ENCODE data around the gene MRPS31. TPM values are rescaled to one million over a fixed set of nuclear protein-coding genes. Genes with fewer than 3 reads are reported as not detected.
"Not testable (repeated sequence)": the region's sequence is repeated elsewhere in the genome, so short reads cannot be mapped to it uniquely, and the experiment has no call there.

The MRPS31 gene
- total and polyA plus RNA-seq, 2 donors (not counting 1 experiment from before 2014, with no cell fraction given) = 20.5 to 34.4 TPM

DNA sequence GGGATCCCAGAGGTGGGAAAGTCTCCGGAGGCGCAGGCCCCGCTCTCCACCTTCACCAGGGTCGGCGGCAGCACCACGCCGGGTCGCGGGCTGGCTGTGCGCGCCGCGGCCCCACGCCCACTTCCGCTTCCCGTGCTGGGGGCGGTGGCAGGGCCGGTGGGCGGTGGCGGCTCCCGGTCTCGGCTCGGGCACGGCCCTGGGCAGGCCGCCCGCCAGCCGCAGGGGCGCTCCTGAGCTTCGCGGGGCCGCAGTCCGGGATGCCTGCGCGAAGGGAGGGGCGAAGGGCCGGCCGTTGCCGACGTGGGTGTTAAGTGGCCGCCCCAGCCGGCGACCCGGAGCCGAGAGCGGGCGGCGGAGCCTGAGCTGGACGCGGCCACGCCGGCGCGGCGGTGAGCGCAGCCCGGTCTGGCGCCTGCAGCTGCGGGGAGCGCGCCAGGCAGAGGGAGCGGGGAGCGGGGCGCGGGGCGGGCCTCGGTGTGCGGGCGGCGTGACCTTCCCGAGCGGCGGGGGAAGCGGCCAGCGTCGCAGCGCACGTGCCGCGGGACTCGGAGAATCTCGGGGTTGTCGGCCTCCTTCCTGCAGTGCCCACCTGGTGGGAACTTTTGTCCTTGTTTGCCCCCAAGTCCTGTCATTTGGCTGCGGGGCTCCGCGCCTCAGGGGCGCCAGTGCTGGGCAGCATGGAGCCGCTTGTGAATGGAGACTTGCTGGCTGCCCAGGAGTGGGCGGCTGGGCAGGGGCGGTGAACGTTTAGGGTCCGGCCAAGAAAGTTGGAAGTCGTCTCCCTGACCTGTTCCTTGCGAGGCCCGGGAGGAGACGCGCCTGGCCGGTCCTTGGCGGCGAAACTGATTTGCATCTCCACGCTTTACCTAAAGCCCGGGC is 18.5 kb upstream of the MRPS31 start, which contains the start of gene SLC25A15:
Gene SLC25A15, plus strand, starts transcription at position 337 of the 879 bp plus-strand sequence. CDS start 3,616 bp downstream, outside the sequence.
- no peak for TF ChIP-seq EZH2 (IDR thresholded peaks at IDR 0.05; ENCODE audit: borderline replicate concordance, insufficient read depth, low read depth, low read length, poor library complexity, severe bottlenecking)
- TF ChIP-seq CTCF (IDR thresholded peaks at IDR 0.05) = peak; percentile 19
- Histone ChIP-seq H3K4me2 (replicated peaks; ENCODE audit: low read depth, low read length, poor library complexity, severe bottlenecking) (peak within 1 kb of the TSS; percentile 95), H3K27me3 (replicated peaks in 1 of 4; ENCODE audit: control extremely low read depth in 1 of 4, control insufficient read depth in 3 of 4, insufficient read depth in 4 of 4, low read length in 3 of 4) (no peaks in the 10 kb centered on the region), H2AFZ (ENCODE audit: insufficient read depth, low read depth, low read length, poor library complexity, severe bottlenecking) (peak within 1 kb of the TSS; percentile 94), H3K36me3 (replicated peaks in 1 of 2; ENCODE audit: control extremely low read depth in 1 of 2, control insufficient read depth in 1 of 2, extremely low read depth in 1 of 2, insufficient read depth in 2 of 2, low read length in 1 of 2) (no peaks in the 10 kb centered on the region), H3K4me1 (ENCODE audit: control insufficient read depth in 2 of 2, insufficient read depth in 2 of 2, low read length in 2 of 2) (peaks cover 9 to 13% of the 10 kb centered on the region in 2 donors), H3K9ac (ENCODE audit: low read length) (peak within 1 kb of the TSS; percentile 73), H3K4me3 (ENCODE audit: control extremely low read depth in 1 of 5, extremely low read depth in 1 of 5, insufficient read depth in 1 of 5, low read depth in 2 of 5, low read length in 4 of 5) (peak within 1 kb of the TSS; percentile 21 to 73 (median 69)), H3K9me3 (ENCODE audit: control extremely low read depth in 1 of 3, control insufficient read depth in 2 of 3, insufficient read depth in 1 of 3, low read length in 2 of 3) (no peaks in the 10 kb centered on the region), H4K20me1 (ENCODE audit: control insufficient read depth, insufficient read depth, low read length, poor library complexity, severe bottlenecking) (no peaks in the 10 kb centered on the region), H3K79me2 (ENCODE audit: control insufficient read depth, insufficient read depth, low read length) (no peaks in the 10 kb centered on the region), H3K27ac (ENCODE audit: low read length in 2 of 2) (peak within 1 kb of the TSS; percentile 29 to 57)
- under 1% methylated on average over 101 of the region's 101 CpGs for WGBS (ENCODE audit: insufficient coverage)
- no peaks in the 10 kb centered on the region for H3K9me3 Mint-ChIP-seq (ENCODE audit: insufficient read depth)
- CTCF ChIA-PET = interaction anchor here (0.8 to 4.7 kb wide), 8 partner anchors 9 to 1104 kb away, joined by 3 to 46 read pairs (median 4); partner anchors contain the start of genes ELF1 and MRPS31
- H3K4me1 Mint-ChIP-seq = peaks cover 10% of the 10 kb centered on the region
- no peaks in the 10 kb centered on the region for H3K27me3 Mint-ChIP-seq
- H3K4me3 Mint-ChIP-seq = peak within 1 kb of the TSS; percentile 84
- DNase-seq = peak; percentile 82
- ATAC-seq (ENCODE audit: low read depth) = peak; percentile 95
- POLR2A ChIA-PET = interaction anchor here (0.6 to 2.0 kb wide), 3 partner anchors 19 to 402 kb away, joined by 3 to 7 read pairs (median 4); no protein-coding TSS in a partner anchor
- intact Hi-C loops (cut with micrococcal nuclease) = loop anchor here (1.0 to 5.0 kb wide), 5 partner anchors 12 to 343 kb away; partner anchors contain the start of genes KBTBD6 and MRPS31
- H3K27ac Mint-ChIP-seq = peak within 1 kb of the TSS; percentile 81

DNA sequence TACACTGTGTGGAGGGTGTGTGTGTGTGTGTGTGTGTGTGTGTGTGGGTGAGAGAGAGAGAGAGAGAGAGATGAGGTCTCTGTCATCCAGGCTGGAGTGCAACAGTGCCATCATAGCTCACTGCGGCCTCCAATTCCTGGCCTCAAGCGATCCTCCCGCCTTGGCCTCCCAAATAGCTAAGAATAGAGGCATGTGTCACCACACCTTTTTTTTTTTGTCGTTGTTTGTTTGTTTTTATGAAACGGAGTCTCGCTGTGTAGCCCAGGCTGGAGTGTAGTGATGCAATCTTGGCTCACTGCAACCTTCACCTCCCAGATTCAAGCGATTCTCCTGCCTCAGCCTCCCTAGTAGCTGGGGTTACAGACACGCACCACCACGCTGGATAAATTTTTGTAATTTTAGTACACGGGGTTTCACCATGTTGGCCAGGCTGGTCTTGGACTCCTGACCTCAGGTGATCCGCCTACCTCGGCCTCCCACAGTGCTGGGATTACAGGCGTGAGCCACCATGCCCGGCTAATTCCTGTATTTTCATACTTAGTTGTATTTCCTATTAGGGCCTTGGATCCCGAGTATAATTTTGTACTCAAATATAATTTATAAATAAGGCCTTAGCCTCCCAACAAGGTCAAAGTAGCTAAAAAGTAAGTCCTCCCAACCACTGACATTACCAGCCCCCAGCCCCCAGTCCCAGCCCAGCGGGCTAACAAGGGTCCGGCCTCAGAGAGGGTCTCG is 17.7 kb upstream of the MRPS31 start:
- H3K36me3 ChIP-seq (replicated peaks in 1 of 2; ENCODE audit: control extremely low read depth in 1 of 2, control insufficient read depth in 1 of 2, extremely low read depth in 1 of 2, insufficient read depth in 2 of 2, low read length in 1 of 2); ATAC-seq (ENCODE audit: low read depth); H4K20me1 ChIP-seq (ENCODE audit: control insufficient read depth, insufficient read depth, low read length, poor library complexity, severe bottlenecking); H3K9me3 Mint-ChIP-seq (ENCODE audit: insufficient read depth); DNase-seq; H3K27me3 Mint-ChIP-seq; H3K9me3 ChIP-seq (ENCODE audit: control extremely low read depth in 1 of 3, control insufficient read depth in 2 of 3, insufficient read depth in 1 of 3, low read length in 2 of 3); H3K79me2 ChIP-seq (ENCODE audit: control insufficient read depth, insufficient read depth, low read length); H3K27me3 ChIP-seq (replicated peaks in 1 of 4; ENCODE audit: control extremely low read depth in 1 of 4, control insufficient read depth in 3 of 4, insufficient read depth in 4 of 4, low read length in 3 of 4): not testable (repeated sequence)
- peaks cover 10% of the 10 kb centered on the region for H3K4me1 Mint-ChIP-seq
- peak overlapping the region; percentile 59 for H3K27ac Mint-ChIP-seq
- H3K4me1 ChIP-seq (ENCODE audit: control insufficient read depth in 2 of 2, insufficient read depth in 2 of 2, low read length in 2 of 2) = peaks cover 9 to 13% of the 10 kb centered on the region in 2 donors
- H3K4me3 ChIP-seq (ENCODE audit: control extremely low read depth in 1 of 5, extremely low read depth in 1 of 5, insufficient read depth in 1 of 5, low read depth in 2 of 5, low read length in 4 of 5) = peak overlapping the region in 4 of 5 experiments; percentile 56 to 73 (median 70)
- ChIA-PET CTCF (interaction anchor here (1.0 to 4.7 kb wide), 8 partner anchors 10 to 1103 kb away, joined by 3 to 46 read pairs (median 4); partner anchors contain the start of genes ELF1 and MRPS31), POLR2A (interaction anchor here (0.6 to 2.0 kb wide), 4 partner anchors 18 to 775 kb away, joined by 3 to 7 read pairs (median 4); no protein-coding TSS in a partner anchor)
- WGBS (ENCODE audit: insufficient coverage) = 50% methylated on average over 10 of the region's 18 CpGs
- intact Hi-C loops (cut with micrococcal nuclease) = loop anchor here (1.0 to 5.0 kb wide), 4 partner anchors 11 to 344 kb away; partner anchors contain the start of genes KBTBD6 and MRPS31
- peak overlapping the region; percentile 95 for H3K4me2 ChIP-seq (replicated peaks; ENCODE audit: low read depth, low read length, poor library complexity, severe bottlenecking)
- H3K4me3 Mint-ChIP-seq = peak overlapping the region; percentile 84
- peak overlapping the region; percentile 73 for H3K9ac ChIP-seq (ENCODE audit: low read length)
- peak overlapping the region; percentile 29 to 55 for H3K27ac ChIP-seq (ENCODE audit: low read length in 2 of 2)
- peak overlapping the region; percentile 94 for H2AFZ ChIP-seq (ENCODE audit: insufficient read depth, low read depth, low read length, poor library complexity, severe bottlenecking)

All from B cell (primary cell).